HG02588 (cell line): ENCODE results near the gene ATN1.
"Not testable (repeated sequence)": the region's sequence is repeated elsewhere in the genome, so short reads cannot be mapped to it uniquely, and the experiment has no call there.

Experiments used
- ATAC-seq: cut with Tn5 transposase; IDR thresholded peaks from one replicate; pipeline ENCODE4 v1.9.1; 2021; ENCODE audit warnings: mild to moderate bottlenecking, moderate library complexity; ENCODE audit not compliant: unreplicated experiment

ATN1 gene

DNA sequence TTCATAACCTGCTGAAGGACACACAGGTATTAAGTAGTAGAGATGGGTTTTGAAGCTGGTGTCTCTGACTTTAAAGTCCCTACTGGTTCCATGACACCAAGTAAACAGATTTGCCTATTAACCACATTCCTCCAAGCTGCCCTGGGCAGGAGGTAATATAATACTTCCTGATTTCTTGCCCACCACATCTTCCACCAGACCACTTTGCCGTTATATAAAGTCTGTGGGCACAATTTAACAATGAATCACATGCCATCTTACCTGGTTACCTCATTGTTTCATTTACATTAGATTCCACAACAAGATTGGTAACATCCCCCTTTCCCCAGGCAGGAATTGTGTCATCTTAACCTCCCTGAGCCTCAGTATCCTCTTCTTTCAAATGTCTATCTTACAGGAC, 24.0 kb upstream of the ATN1 start:
- no peak for ATAC-seq

DNA sequence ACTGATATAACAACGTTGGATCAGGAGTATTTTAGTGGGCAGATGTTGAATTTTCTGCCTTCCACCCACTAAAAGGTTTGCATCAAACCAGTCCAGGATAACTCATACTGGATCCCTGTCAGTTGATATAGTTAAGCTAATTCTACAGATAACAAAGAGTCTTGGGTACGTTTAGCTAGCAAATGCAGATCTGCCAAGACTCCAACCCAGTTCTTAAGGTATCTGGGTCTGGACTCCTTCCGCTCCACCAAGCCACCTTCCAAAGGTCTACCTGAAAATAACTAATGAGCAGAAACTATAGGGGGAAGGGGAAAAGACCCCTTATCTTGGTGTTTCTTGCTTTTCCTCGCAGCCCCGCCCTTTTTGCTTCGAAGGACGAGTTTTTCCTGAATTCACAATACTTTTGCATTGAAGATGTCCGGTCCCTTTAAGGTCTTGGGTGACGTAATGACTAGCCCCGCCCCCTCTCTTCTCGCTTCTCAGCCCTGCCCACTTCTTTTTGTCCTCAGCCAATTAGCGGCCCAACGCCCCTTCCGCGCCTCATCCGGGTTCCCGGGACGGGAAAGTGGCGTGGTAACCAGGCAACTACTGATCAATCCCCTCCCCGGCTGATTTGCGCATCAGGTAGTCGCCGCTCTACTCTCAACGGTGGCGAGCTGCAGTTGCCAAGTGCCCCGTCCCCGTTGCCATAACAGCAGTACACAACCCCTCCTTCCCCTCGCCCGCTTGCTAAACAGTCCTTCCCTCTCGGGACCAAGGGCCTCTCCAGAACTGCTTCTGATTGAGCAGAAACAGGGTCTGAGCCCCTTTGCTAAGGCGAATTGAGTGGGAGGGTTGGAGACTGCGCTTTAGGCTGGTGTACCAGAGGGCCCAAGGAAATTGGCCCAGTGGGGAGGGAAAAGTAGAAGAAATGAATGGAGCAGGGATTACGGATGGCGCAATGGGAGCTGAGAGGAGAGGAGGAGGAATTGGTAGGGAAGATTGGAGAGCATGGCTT, 23.2 kb upstream of the ATN1 start, which contains the start of gene LRRC23:
Gene LRRC23, plus strand, starts transcription at position 543 of the 997 bp plus-strand sequence. CDS start 812 bp downstream, outside the sequence.
- ATAC-seq, result peak; percentile 91

DNA sequence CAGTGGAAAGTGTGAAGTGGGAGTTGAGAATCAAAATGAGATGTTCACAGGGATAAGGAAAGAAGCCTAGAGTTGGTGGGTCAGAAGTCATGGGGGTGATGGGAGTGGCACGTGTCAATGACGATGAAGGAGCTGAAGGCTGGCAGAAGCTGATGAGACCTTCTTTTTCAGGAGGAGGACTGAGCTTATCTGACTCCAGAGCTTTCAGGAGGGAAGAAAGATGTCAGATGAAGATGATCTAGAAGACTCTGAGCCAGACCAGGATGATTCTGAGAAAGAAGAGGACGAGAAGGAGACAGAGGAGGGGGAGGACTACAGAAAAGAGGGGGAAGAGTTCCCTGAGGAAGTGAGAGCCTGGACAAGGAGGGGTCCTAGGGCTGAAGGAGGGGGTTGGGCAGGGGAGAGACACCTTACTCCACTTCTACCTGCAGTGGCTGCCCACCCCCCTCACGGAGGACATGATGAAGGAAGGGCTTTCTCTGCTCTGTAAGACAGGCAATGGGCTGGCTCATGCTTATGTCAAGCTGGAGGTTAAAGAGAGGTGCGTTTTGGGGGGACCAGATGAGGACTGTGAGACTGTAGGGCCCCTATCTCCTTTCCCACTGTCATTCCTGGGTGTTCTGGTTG, 22.2 kb upstream of the ATN1 start:
- no peak for ATAC-seq

DNA sequence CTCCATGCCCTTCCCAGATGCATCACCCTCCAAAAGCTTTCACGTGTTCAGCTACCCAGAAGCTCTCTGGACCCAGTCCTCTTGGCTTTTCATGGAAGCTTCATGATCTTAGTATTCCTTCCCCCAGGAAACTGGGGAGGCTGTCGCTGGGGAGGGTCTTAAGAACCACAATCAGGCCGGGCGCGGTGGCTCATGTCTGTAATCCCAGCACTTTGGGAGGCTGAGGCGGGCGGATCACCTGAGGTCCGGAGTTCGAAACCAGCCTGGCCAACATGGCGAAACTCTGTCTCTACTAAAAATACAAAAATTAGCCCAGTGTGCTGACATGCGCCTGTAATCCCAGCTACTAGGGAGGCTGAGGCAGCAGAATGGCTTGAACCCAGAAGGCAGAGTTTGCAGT, 19.6 kb upstream of the ATN1 start:
- ATAC-seq, result not testable (repeated sequence)

DNA sequence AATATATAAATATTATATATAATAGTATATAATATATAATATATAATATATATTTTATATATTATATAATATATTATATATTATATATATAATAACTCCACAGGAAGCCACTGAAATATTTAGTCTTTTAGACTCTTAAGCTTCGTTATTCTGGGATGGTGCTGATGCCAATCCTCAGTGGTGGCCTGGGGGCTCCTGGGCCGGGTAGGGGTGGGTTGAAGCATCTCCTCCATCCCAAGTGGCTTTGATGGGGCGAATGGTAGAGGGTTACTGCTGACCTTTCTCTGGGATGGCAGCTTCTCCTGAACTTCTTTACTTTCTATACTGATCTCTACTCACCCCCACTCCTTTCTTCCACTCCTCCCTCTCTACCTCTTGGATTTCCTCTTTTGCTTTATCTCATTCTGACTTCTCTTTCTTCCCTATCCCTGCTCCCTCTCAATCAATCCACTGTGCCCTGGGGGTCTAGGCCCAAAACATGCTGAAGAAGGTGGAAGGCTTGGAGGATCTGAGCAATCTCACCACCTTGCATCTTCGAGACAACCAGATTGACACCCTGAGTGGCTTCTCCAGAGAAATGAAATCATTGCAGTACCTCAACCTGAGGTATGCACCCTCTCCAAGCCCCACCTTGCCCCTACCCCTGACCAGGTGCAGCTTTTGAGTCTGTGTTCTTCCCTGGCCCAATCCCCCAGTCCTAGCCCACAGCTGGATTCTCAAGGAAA, 18.2 kb upstream of the ATN1 start:
- no peak for ATAC-seq

DNA sequence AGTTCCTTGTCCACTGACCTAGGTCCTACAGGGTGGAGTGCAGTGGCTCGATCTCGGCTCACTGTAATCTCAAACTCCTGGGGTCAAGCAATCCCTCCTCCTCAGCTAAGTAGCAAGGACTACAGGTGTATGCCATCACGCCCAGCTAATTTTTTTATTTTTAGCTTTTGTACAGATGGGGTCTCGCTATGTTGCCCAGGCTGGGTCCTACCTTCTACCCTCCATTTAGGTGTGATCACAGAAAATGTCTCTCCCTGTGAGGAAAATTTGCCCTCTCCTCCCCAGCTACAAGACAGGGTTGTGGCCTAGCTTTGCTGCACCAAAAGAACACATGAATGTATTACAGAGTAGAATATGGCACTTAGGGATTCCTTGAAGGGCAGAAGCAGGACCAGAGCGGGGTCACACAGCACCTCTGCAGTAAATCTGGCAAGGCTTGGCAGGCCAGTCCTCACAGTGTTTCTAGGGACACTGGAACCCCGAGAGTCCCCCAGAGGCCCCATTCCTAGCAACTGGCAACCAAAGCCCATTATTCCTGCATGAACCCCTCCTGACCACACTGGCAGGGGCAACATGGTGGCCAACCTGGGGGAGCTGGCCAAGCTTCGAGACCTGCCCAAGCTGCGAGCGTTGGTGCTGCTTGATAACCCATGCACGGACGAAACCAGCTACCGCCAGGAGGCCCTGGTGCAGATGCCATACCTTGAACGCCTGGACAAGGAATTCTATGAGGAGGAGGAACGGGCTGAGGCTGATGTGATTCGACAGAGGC, 15.4 kb upstream of the ATN1 start:
- no peak for ATAC-seq

DNA sequence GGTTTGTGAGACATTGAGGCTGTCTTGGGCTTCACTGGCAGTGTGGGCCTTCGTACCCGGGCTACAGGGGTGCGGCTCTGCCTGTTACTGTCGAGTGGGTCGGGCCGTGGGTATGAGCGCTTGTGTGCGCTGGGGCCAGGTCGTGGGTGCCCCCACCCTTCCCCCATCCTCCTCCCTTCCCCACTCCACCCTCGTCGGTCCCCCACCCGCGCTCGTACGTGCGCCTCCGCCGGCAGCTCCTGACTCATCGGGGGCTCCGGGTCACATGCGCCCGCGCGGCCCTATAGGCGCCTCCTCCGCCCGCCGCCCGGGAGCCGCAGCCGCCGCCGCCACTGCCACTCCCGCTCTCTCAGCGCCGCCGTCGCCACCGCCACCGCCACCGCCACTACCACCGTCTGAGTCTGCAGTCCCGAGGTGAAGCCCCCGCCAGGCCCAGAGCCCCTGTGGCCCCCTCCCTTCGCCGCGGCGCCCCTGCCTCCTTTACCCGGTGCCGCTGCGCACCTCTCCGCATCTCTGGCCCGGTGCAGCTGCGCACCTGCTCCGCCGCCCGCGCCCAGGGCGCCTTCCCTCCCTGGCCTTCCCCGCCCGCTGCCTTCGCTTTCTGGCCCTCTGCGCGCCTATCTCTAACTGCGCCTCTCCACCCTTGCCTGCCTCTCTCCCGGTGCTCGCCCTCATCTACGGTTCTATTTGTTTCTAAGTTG, 13.4 kb upstream of the ATN1 start, which contains the start of gene ENO2:
Gene ENO2, plus strand, starts transcription at position 335 of the 701 bp plus-strand sequence. CDS start 1,253 bp downstream, outside the sequence.
- peak; percentile 71 for ATAC-seq

DNA sequence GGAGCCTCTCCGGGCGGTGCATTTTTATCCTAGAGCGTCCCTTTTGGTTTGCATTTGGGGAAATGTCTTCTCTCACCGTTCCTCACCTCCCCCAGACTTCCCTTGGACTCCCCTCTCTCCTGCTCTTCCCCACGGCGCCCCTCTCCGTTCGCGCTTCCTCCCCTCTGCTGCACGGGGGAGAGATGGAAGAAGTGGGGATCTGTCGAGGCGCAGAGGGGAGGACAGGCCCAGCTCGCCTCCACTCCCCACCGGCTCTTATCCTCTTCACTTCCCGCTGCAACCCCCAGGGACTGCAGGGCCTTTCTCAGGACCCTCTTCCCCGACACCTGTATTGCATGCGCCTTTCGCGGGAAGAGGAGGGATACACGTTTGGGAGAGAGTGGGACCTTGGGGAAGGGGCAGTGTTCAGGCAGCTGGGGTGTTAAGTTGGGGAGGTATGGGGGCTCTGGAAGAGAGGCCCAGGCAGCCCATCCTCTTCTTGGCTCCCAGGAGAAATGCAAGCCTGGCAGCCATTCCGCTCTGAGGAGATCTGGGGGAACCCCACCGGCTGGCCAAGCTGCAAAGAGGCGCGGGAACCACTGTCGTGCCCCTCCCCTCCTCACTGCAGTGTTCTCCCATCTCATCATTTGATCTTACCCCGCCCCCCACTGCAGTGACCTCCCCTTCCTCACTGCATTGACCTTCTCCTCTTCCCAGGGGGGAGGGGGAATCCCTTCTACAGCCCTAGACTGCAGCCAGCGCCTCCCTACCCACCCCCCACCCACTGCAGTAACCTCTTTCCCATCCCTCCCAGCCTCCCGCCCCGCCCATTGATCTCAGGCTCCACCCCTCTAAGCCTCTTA, 12.6 kb upstream of the ATN1 start:
- no peak for ATAC-seq

DNA sequence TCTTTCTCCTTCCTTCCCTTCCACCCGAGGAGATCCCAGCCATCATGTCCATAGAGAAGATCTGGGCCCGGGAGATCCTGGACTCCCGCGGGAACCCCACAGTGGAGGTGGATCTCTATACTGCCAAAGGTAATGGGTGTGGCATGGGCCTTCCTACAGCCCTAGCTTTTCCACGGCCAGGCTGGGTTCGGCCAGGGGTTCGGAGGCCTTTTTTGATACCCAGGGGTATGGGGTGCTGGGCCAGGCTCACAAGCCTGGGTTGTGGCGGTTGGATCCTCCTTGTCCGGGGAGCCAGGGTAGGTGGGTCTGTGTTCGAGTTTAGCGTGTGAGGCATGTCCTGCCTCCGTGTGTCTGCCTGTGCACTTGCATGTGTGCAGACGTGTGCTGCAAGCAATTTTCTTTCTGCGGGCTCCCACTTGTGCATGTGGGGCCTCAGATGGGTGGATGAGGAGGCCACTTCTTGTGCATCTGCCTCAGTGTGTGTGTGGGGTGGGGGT, 11.9 kb upstream of the ATN1 start:
- no peak for ATAC-seq

DNA sequence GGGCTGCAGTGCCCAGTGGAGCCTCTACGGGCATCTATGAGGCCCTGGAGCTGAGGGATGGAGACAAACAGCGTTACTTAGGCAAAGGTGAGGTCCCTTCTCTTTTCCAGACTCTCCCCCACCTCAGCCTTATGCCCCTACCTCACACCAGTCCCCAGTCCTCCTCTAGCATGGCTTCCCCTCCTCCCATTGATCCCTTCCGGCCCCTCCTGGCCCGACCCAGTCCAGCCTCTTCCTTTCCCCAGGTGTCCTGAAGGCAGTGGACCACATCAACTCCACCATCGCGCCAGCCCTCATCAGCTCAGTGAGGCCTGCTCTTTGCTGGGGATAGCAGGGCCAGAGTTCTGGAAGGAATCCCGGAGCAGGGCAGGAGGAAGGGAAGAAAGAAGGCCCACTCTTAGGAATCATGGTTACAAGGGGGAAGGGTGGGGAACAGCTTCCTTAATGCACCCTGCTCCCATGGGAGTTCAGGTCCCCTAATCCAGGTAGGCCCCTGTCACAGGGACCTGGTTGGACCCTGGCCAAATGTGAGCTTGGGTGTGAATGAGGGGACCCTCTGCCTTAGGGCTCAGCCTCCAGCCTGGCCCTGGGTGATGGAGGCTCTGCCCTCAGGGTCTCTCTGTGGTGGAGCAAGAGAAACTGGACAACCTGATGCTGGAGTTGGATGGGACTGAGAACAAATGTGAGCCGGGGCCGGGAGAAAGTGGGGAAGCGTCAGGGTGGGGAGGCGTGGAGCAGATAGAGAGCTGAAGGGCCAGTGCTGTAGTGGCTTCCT, 11.1 kb upstream of the ATN1 start:
- no peak for ATAC-seq

DNA sequence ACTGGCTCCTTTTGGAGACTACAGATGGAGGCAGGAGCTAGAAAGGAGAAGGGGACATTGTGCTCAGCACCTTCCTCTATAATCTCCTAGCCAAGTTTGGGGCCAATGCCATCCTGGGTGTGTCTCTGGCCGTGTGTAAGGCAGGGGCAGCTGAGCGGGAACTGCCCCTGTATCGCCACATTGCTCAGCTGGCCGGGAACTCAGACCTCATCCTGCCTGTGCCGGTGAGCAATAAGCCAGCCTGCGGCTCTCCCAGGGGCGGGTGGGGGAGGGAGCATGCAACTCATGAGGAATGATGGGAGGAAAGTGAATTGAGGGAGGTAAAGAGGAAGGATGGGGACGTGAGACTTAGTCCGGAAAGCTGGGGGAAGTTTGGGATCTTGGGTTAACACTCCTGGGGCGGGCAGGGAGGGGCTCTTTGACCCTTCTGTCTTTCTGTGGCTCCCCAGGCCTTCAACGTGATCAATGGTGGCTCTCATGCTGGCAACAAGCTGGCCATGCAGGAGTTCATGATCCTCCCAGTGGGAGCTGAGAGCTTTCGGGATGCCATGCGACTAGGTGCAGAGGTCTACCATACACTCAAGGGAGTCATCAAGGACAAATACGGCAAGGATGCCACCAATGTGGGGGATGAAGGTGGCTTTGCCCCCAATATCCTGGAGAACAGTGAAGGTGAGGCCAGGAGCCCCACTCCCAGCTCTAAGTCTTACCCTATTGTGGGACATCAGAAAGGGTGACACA, 10.1 kb upstream of the ATN1 start:
- no peak for ATAC-seq

DNA sequence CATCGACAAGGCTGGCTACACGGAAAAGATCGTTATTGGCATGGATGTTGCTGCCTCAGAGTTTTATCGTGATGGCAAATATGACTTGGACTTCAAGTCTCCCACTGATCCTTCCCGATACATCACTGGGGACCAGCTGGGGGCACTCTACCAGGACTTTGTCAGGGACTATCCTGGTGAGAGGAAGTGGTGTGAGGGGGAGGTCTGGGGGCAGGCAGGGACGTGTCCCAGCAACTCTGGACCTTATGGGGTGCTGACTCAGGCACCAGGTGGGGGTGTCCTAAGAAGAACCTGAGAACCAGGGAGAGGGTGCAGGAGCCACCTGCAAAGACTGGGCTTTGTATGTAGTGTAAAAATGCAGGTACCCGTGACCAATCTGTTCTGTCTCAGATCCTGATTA, 8.2 kb upstream of the ATN1 start:
- no peak for ATAC-seq

DNA sequence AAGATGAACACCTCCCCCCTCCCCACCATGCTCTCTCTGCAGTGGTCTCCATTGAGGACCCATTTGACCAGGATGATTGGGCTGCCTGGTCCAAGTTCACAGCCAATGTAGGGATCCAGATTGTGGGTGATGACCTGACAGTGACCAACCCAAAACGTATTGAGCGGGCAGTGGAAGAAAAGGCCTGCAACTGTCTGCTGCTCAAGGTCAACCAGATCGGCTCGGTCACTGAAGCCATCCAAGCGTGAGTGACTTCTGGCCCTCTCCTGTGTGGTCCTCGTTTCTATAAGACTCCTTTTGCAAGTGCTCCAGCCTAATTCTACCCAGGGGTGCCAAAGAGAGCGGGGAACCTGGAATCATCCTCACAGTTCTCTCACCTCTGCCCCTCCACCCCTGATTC, 6.2 kb upstream of the ATN1 start:
- no peak for ATAC-seq

DNA sequence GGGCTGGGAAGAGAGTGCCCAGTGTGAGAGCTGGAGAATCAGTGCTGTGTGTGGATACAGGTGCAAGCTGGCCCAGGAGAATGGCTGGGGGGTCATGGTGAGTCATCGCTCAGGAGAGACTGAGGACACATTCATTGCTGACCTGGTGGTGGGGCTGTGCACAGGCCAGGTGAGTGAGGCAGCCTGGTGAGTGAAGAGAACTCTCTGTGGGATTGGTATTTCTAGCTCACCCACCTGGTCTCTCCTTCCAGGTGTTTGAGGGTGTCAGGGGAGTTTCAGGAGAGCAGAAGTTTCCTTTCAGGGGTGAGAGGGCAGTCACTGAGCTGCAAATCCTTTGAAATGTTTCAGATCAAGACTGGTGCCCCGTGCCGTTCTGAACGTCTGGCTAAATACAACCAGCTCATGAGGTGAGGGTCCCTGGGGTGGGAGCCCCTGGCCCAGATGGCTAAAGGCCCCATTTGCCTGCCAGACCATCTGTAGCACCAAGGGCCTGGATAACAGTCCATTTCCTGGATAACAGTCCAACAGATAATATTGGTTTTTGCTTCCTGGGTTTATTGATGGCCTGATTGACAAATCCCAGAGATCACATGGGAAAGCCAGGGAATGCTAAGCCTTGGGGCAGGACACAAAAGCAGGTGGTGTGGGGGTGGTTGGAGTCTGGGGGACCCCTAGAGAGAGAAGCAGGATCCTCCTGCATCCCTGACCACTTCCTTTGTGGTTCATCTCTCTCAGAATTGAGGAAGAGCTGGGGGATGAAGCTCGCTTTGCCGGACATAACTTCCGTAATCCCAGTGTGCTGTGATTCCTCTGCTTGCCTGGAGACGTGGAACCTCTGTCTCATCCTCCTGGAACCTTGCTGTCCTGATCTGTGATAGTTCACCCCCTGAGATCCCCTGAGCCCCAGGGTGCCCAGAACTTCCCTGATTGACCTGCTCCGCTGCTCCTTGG, 5.5 kb upstream of the ATN1 start:
- ATAC-seq, result no peak

DNA sequence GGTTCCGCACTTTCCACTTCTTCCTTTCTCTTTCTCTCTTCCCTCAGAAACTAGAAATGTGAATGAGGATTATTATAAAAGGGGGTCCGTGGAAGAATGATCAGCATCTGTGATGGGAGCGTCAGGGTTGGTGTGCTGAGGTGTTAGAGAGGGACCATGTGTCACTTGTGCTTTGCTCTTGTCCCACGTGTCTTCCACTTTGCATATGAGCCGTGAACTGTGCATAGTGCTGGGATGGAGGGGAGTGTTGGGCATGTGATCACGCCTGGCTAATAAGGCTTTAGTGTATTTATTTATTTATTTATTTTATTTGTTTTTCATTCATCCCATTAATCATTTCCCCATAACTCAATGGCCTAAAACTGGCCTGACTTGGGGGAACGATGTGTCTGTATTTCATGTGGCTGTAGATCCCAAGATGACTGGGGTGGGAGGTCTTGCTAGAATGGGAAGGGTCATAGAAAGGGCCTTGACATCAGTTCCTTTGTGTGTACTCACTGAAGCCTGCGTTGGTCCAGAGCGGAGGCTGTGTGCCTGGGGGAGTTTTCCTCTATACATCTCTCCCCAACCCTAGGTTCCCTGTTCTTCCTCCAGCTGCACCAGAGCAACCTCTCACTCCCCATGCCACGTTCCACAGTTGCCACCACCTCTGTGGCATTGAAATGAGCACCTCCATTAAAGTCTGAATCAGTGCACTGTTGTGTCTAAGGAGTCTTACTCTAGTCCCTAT, 4.6 kb upstream of the ATN1 start:
- ATAC-seq, result no peak

DNA sequence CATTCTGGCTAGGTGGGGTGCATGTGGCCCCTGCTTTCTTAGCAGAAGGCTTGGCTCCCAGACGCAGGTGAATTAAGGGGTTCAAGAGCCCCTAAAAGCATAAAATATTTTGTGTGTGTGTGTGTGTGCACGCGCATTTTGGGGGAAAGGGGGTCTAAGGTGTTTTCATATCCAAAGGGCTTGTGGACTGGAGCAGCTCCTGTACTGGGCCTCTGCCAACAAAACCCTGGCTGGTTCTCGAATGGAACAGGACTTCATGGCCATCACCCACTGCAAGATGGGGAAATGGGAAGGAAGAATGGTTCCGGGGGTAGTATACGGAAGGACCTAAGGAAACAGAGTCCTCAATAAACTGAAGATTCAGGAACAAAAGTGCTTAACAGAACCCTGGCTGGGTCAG, 3.9 kb upstream of the ATN1 start:
- no peak for ATAC-seq
